ENCODE data around the gene FAM174C.
A peak's percentile ranks its signal among the peaks of the same experiment; 100 is the strongest.

Gene FAM174C

GRCh38 chr19:1270213-1270853 lies 5.0 kb upstream of the FAM174C start:
- no peaks in the 10 kb centered on the region for H3K9me3 ChIP-seq (ENCODE audit: severe bottlenecking)
- DNase-seq, result no peak
- TF ChIP-seq, protein P1, sequence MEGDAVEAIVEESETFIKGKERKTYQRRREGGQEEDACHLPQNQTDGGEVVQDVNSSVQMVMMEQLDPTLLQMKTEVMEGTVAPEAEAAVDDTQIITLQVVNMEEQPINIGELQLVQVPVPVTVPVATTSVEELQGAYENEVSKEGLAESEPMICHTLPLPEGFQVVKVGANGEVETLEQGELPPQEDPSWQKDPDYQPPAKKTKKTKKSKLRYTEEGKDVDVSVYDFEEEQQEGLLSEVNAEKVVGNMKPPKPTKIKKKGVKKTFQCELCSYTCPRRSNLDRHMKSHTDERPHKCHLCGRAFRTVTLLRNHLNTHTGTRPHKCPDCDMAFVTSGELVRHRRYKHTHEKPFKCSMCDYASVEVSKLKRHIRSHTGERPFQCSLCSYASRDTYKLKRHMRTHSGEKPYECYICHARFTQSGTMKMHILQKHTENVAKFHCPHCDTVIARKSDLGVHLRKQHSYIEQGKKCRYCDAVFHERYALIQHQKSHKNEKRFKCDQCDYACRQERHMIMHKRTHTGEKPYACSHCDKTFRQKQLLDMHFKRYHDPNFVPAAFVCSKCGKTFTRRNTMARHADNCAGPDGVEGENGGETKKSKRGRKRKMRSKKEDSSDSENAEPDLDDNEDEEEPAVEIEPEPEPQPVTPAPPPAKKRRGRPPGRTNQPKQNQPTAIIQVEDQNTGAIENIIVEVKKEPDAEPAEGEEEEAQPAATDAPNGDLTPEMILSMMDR (IDR thresholded peaks at IDR 0.05; ENCODE audit: low read depth, low read length), result no peak
- peak overlapping the region; percentile 76 for H3K4me3 ChIP-seq (ENCODE audit: low read depth, low read length)
- H3K36me3 ChIP-seq, result peaks cover 56% of the 10 kb centered on the region
- no peaks in the 10 kb centered on the region for H3K27me3 ChIP-seq (ENCODE audit: insufficient read depth, low read depth, severe bottlenecking)
- H3K27ac ChIP-seq, result peak overlapping the region; percentile 93

- Histone ChIP-seq H3K4me3 (ENCODE audit: low read depth, low read length) (no peak overlapping the region), H3K27me3 (ENCODE audit: insufficient read depth, low read depth, severe bottlenecking) (no peaks in the 10 kb centered on the region)
Measured at GRCh38 chr19:1270854-1271527, 4.3 kb upstream of the FAM174C start.

GRCh38 chr19:1271528-1272422 lies 3.6 kb upstream of the FAM174C start:
- TF ChIP-seq, protein P1 (IDR thresholded peaks at IDR 0.05; ENCODE audit: low read depth, low read length), result no peak
- no peak for DNase-seq
- Histone ChIP-seq H3K4me3 (ENCODE audit: low read depth, low read length) (no peak overlapping the region), H3K27me3 (ENCODE audit: insufficient read depth, low read depth, severe bottlenecking) (no peaks in the 10 kb centered on the region), H3K27ac (peak overlapping the region; percentile 1; the same call in 1 of the 2 replicates), H3K9me3 (ENCODE audit: severe bottlenecking) (no peaks in the 10 kb centered on the region), H3K36me3 (peaks cover 59% of the 10 kb centered on the region)

More at GRCh38 chr19:1270854-1271527, 4.3 kb upstream of the FAM174C start:
- DNase-seq, result no peak
- TF ChIP-seq, protein P1 (IDR thresholded peaks at IDR 0.05; ENCODE audit: low read depth, low read length), result no peak
- H3K9me3 ChIP-seq (ENCODE audit: severe bottlenecking), result no peaks in the 10 kb centered on the region
- peaks cover 56% of the 10 kb centered on the region for H3K36me3 ChIP-seq
- H3K27ac ChIP-seq, result peak overlapping the region; percentile 93; the same call in 1 of the 2 replicates

DNA sequence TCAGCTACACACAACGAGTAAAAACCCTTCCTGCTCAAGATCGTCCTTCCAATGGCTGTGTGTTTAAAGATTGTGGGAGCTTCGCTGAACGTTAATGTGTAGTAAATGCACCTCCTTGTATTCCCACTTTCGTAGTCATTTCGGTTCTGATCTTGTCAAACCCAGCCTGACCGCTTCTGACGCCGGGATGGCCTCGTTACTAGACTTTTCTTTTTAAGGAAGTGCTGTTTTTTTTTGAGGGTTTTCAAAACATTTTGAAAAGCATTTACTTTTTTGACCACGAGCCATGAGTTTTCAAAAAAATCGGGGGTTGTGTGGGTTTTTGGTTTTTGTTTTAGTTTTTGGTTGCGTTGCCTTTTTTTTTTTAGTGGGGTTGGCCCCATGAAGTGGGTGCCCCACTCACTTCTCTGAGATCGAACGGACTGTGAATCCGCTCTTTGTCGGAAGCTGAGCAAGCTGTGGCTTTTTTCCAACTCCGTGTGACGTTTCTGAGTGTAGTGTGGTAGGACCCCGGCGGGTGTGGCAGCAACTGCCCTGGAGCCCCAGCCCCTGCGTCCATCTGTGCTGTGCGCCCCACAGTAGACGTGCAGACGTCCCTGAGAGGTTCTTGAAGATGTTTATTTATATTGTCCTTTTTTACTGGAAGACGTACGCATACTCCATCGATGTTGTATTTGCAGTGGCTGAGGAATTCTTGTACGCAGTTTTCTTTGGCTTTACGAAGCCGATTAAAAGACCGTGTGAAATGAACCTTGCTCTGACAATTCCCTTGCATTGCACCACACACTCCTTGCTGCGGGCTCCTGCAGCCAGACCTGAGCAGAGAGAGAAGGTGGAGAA lies 2.7 kb upstream of the FAM174C start:
- no peaks in the 10 kb centered on the region for H3K27me3 ChIP-seq (ENCODE audit: insufficient read depth, low read depth, severe bottlenecking)
- TF ChIP-seq, protein P1 (IDR thresholded peaks at IDR 0.05; ENCODE audit: low read depth, low read length), result no peak
- H3K27ac ChIP-seq, result peak overlapping the region; percentile 92; the same call in 1 of the 2 replicates
- no peak overlapping the region for H3K4me3 ChIP-seq (ENCODE audit: low read depth, low read length)
- H3K9me3 ChIP-seq (ENCODE audit: severe bottlenecking), result no peaks in the 10 kb centered on the region
- peaks cover 62% of the 10 kb centered on the region for H3K36me3 ChIP-seq
- no peak for DNase-seq

All from WERI-Rb-1 (cell line).